ENCODE results near the gene NGF. TPM values are rescaled to one million over a fixed set of nuclear protein-coding genes. Genes with fewer than 3 reads are reported as not detected.

Gene NGF
- total RNA-seq, 4 donors from 2014 or later, result 2.3 to 19.2 (median 10.2) TPM

Other genes with a start within 250 kb of the NGF start
- 1 to 10 TPM; 2.8 to 7.8 (median 5.6) TPM for gene TSPAN2, start 248.7 kb downstream of the NGF start, total RNA-seq